ENCODE results near the gene NDUFB7. TPM values are rescaled to one million over a fixed set of nuclear protein-coding genes. Genes with fewer than 3 reads are reported as not detected.

NDUFB7 gene
- polyA plus RNA-seq, 1 donor (not counting 4 experiments of a cell fraction or from before 2014, with no cell fraction given), result 146 TPM

DNA sequence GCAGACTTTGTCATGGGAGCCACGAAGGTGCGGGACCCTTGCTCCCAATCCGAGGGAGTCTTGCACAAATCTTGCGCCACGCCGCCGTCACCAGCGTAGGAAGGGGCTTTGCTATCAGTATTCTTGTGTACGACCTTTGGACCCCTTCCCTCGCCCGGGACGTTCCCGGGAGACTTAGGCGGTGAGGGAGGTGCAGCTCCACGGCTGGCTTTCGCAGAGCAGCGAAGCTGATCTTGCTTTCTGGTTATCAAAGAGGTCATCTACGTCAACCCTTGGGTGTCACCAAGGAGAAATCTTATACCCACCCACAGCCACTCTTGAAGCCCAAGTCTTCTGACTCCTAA, 41.9 kb downstream of the NDUFB7 start:
- dilution Hi-C loops (cut with MboI; ENCODE audit: extremely low pct_ligation_motif_present, low sequenced_read_pairs), result no loop called here
- no peaks in the 10 kb centered on the region for H4K20me1 ChIP-seq (ENCODE audit: control insufficient read depth, extremely low read depth, insufficient read depth, low read length)
- peak overlapping the region; percentile 96 for H2AFZ ChIP-seq (ENCODE audit: control insufficient read depth, low read length)
- peak overlapping the region; percentile 98 for H3K4me2 ChIP-seq (ENCODE audit: control insufficient read depth, extremely low read depth, insufficient read depth, low read depth, low read length)
- H3K27ac ChIP-seq (ENCODE audit: control insufficient read depth, insufficient read depth, low read length), result peak overlapping the region; percentile 84
- no peak for TF ChIP-seq EZH2 (IDR thresholded peaks at IDR 0.05; ENCODE audit: low read length)
- TF ChIP-seq, protein P1, sequence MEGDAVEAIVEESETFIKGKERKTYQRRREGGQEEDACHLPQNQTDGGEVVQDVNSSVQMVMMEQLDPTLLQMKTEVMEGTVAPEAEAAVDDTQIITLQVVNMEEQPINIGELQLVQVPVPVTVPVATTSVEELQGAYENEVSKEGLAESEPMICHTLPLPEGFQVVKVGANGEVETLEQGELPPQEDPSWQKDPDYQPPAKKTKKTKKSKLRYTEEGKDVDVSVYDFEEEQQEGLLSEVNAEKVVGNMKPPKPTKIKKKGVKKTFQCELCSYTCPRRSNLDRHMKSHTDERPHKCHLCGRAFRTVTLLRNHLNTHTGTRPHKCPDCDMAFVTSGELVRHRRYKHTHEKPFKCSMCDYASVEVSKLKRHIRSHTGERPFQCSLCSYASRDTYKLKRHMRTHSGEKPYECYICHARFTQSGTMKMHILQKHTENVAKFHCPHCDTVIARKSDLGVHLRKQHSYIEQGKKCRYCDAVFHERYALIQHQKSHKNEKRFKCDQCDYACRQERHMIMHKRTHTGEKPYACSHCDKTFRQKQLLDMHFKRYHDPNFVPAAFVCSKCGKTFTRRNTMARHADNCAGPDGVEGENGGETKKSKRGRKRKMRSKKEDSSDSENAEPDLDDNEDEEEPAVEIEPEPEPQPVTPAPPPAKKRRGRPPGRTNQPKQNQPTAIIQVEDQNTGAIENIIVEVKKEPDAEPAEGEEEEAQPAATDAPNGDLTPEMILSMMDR (optimal IDR thresholded peaks at IDR 0.05 in 1 of 3, IDR thresholded peaks at IDR 0.05 in 1 of 3, conservative IDR thresholded peaks at IDR 0.05 in 1 of 3; ENCODE audit: extremely low read depth in 1 of 3, insufficient read depth in 2 of 3, low read length in 3 of 3), result no peak
- H3K79me2 ChIP-seq (ENCODE audit: control insufficient read depth, insufficient read depth, low read length), result peaks cover 50% of the 10 kb centered on the region
- DNase-seq (ENCODE audit: low read depth, low spot score), result no peak
- H3K9me3 ChIP-seq (ENCODE audit: control insufficient read depth, low read depth, low read length), result no peaks in the 10 kb centered on the region
- H3K9me1 ChIP-seq (ENCODE audit: control insufficient read depth, extremely low read depth, insufficient read depth, low read length), result peaks cover 2% of the 10 kb centered on the region
- H3K9ac ChIP-seq (ENCODE audit: control insufficient read depth, extremely low read depth, insufficient read depth, low read length), result peak overlapping the region; percentile 92
- H3K27me3 ChIP-seq (ENCODE audit: control insufficient read depth, extremely low read depth, insufficient read depth, low read length), result no peaks in the 10 kb centered on the region
- no peak for FAIRE-seq
- peaks cover 37% of the 10 kb centered on the region for H3K4me1 ChIP-seq (ENCODE audit: control insufficient read depth, extremely low read depth, insufficient read depth, low read length)
- H3K36me3 ChIP-seq (ENCODE audit: control insufficient read depth in 2 of 2, extremely low read depth in 1 of 2, insufficient read depth in 2 of 2, low read length in 2 of 2), result peaks cover 3 to 6% of the 10 kb centered on the region in 2 experiments
- H3K4me3 ChIP-seq (ENCODE audit: control insufficient read depth in 2 of 3, extremely low read depth in 1 of 3, insufficient read depth in 2 of 3, low read depth in 1 of 3, low read length in 3 of 3), result peak overlapping the region; percentile 74 to 99 (median 98)

DNA sequence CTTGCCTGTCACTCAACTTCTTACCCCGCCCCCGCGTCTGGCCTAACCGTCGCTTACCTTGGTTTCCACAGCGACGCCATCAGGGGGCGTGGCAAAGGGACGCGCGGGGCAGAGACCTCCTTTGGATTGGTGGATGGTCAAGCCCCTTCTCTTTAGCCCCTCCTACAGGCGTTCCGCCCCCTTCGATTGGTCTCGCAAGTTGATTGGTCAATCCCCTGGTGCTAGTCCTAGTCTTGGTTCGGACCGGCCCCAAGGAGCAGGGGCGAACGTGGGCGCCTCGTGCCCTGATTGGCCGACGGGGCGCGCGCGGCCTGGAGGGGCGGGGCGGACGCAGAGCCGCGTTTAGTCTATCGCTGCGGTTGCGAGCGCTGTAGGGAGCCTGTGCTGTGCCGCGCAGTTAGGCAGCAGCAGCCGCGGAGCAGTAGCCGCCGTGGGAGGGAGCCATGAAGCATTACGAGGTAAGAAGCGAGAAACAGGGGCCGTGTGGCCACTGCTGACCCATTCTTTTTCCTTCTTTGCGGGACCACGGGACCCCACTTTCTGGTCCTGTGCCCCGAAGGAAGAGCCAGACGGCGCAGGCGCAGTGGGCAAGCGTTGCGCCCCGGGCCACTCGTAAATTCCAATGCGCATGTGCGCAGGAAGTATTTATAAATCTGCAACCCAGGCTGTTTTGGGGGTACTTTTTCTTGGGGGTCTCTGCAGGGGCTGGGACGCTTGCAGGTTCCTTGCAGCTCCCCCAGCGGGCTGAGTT, 42.4 kb downstream of the NDUFB7 start, which contains the start of gene TECR:
Gene TECR, plus strand, starts transcription at position 341 of the 751 bp plus-strand sequence. Its CDS starts 103 bp downstream, at position 444.
- peak within 1 kb of the TSS; percentile 92 for H3K9ac ChIP-seq (ENCODE audit: control insufficient read depth, extremely low read depth, insufficient read depth, low read length)
- H3K79me2 ChIP-seq (ENCODE audit: control insufficient read depth, insufficient read depth, low read length), result peaks cover 45% of the 10 kb centered on the region
- no peaks in the 10 kb centered on the region for H4K20me1 ChIP-seq (ENCODE audit: control insufficient read depth, extremely low read depth, insufficient read depth, low read length)
- peak within 1 kb of the TSS; percentile 99 for H3K27ac ChIP-seq (ENCODE audit: control insufficient read depth, insufficient read depth, low read length)
- FAIRE-seq, result peak; percentile 68
- DNase-seq (ENCODE audit: low read depth, low spot score), result peak; percentile 100
- peaks cover 0 to 3% of the 10 kb centered on the region in 2 experiments for H3K36me3 ChIP-seq (ENCODE audit: control insufficient read depth in 2 of 2, extremely low read depth in 1 of 2, insufficient read depth in 2 of 2, low read length in 2 of 2)
- dilution Hi-C loops (cut with MboI; ENCODE audit: extremely low pct_ligation_motif_present, low sequenced_read_pairs), result no loop called here
- no peaks in the 10 kb centered on the region for H3K27me3 ChIP-seq (ENCODE audit: control insufficient read depth, extremely low read depth, insufficient read depth, low read length)
- peaks cover 37% of the 10 kb centered on the region for H3K4me1 ChIP-seq (ENCODE audit: control insufficient read depth, extremely low read depth, insufficient read depth, low read length)
- H3K9me1 ChIP-seq (ENCODE audit: control insufficient read depth, extremely low read depth, insufficient read depth, low read length), result peaks cover 2% of the 10 kb centered on the region
- peak within 1 kb of the TSS; percentile 98 for H3K4me2 ChIP-seq (ENCODE audit: control insufficient read depth, extremely low read depth, insufficient read depth, low read depth, low read length)
- H2AFZ ChIP-seq (ENCODE audit: control insufficient read depth, low read length), result peak within 1 kb of the TSS; percentile 96
- H3K4me3 ChIP-seq (ENCODE audit: control insufficient read depth in 2 of 3, extremely low read depth in 1 of 3, insufficient read depth in 2 of 3, low read depth in 1 of 3, low read length in 3 of 3), result peak within 1 kb of the TSS; percentile 74 to 99 (median 98)
- no peaks in the 10 kb centered on the region for H3K9me3 ChIP-seq (ENCODE audit: control insufficient read depth, low read depth, low read length)
- no peak for TF ChIP-seq EZH2 (IDR thresholded peaks at IDR 0.05; ENCODE audit: low read length)
- TF ChIP-seq, protein P1 (optimal IDR thresholded peaks at IDR 0.05 in 1 of 3, IDR thresholded peaks at IDR 0.05 in 1 of 3, conservative IDR thresholded peaks at IDR 0.05 in 1 of 3; ENCODE audit: extremely low read depth in 1 of 3, insufficient read depth in 2 of 3, low read length in 3 of 3), result no peak

Data from keratinocyte (primary cell).